PC-3 (cell line): Measurements from ENCODE around the gene VKORC1L1. TPM values are rescaled to one million over a fixed set of nuclear protein-coding genes. Genes with fewer than 3 reads are reported as not detected.

Experiments used
- ATAC-seq: fragments of 200-7000 bp; cut with Tn5 transposase; 2 replicates; pipeline ENCODE4 v1.9.1; 2020; ENCODE audit warnings: mild to moderate bottlenecking, moderate library complexity
- BruUV-seq: library from RNA; stranded (reverse); fragments of 400-500 nt; replicated peaks from 2 replicates; lab custom pipeline; 2021; lab: Mats Ljungman, UMichigan
- CTCF ChIA-PET: fragments of 300-600 bp; sonication (Branson Sonifier 250); formaldehyde crosslinking; loops from one replicate; lab custom pipeline; 2022; ENCODE audit warnings: antibody characterized with exemption; lab: Charles Lee
- POLR2A ChIA-PET: fragments of 300-600 bp; sonication (Branson Sonifier 250); formaldehyde crosslinking; loops from one replicate; lab custom pipeline; 2022; ENCODE audit warnings: antibody characterized with exemption; ENCODE audit not compliant: unreplicated experiment; lab: Charles Lee
- DNase-seq: peaks from one replicate; pipeline ENCODE4 v3.0.0-alpha.2; 2015
- H2AFZ ChIP-seq: fragments of 300-600 bp; sonication (generic); 2 replicates; pipeline ENCODE4 v1.6.0; 2016; ENCODE audit warnings: antibody characterized with exemption, low read length
- H3F3A ChIP-seq: fragments of 300-600 bp; sonication (generic); one replicate; pipeline ENCODE4 v1.6.0; 2017; ENCODE audit warnings: antibody characterized with exemption, low read length, control low read depth, mild to moderate bottlenecking; ENCODE audit not compliant: unreplicated experiment
- H3K27ac ChIP-seq: fragments of 300-600 bp; sonication (generic); 2 replicates; pipeline ENCODE4 v1.5.1; 2016; ENCODE audit warnings: mild to moderate bottlenecking, low read length
- H3K27me3 ChIP-seq: fragments of 300-600 bp; sonication (generic); 2 replicates; pipeline ENCODE4 v1.6.1; 2016; ENCODE audit warnings: low read length, mixed read lengths
- H3K36me3 ChIP-seq: fragments of 300-600 bp; sonication (generic); 2 replicates; pipeline ENCODE4 v1.6.1; 2016; ENCODE audit warnings: low read depth, mixed run types, low read length, mixed read lengths
- H3K4me1 ChIP-seq: fragments of 300-600 bp; sonication (generic); 2 replicates; pipeline ENCODE4 v1.5.1; 2016; ENCODE audit warnings: low read length; ENCODE audit not compliant: insufficient read depth
- H3K4me2 ChIP-seq: fragments of 300-600 bp; sonication (generic); 2 replicates; pipeline ENCODE4 v1.6.0; 2016; ENCODE audit warnings: low read length
- H3K4me3 ChIP-seq: fragments of 300-600 bp; sonication (generic); 2 replicates; pipeline ENCODE4 v1.5.1; 2016; ENCODE audit warnings: mild to moderate bottlenecking, low read length, mixed read lengths
- H3K79me2 ChIP-seq: fragments of 300-600 bp; sonication (generic); 2 replicates; pipeline ENCODE4 v1.6.1; 2017; ENCODE audit warnings: low read length, mixed read lengths
- H3K9ac ChIP-seq: fragments of 300-600 bp; sonication (generic); 2 replicates; pipeline ENCODE4 v1.6.0; 2016; ENCODE audit warnings: mild to moderate bottlenecking, low read length
- H3K9me2 ChIP-seq: fragments of 300-600 bp; sonication (generic); replicated peaks from 2 replicates; pipeline ENCODE4 v1.6.1; 2016; ENCODE audit warnings: mixed run types, low read length, mixed read lengths
- H3K9me3 ChIP-seq: fragments of 300-600 bp; sonication (generic); 2 replicates; pipeline ENCODE4 v1.6.1; 2016; ENCODE audit warnings: low read length, mixed read lengths
- H4K20me1 ChIP-seq: fragments of 300-600 bp; sonication (generic); 2 replicates; pipeline ENCODE4 v1.6.1; 2016; ENCODE audit warnings: low read length, mixed read lengths
- EZH2 ChIP-seq: fragments of 300-600 bp; sonication (generic); IDR thresholded peaks from one replicate; pipeline ENCODE4 v1.6.1; 2017; ENCODE audit warnings: antibody characterized with exemption, mild to moderate bottlenecking, low read length; ENCODE audit not compliant: unreplicated experiment
- EZH2phosphoT487 ChIP-seq: fragments of 300-600 bp; sonication (generic); IDR thresholded peaks from 2 replicates; pipeline ENCODE4 v1.6.1; 2018; ENCODE audit warnings: mild to moderate bottlenecking, antibody characterized with exemption, low read length, borderline replicate concordance
- intact Hi-C: fragments of 100-400 bp; cut with micrococcal nuclease; formaldehyde crosslinking; loops from 2 replicates; pipeline ENCODE4 v1.9.0; 2023
- total RNA-seq: library from RNA; depleted of rRNA; stranded (reverse); fragments of >200 nt; gene quantifications from 2 replicates; pipeline ENCODE4 v1.2.3, GENCODE V29; 2014
- TF ChIP-seq, protein P1 (sequence below): fragments of 300-600 bp; sonication (generic); conservative IDR thresholded peaks from 2 replicates; pipeline ENCODE4 v1.5.1; 2017; ENCODE audit warnings: antibody characterized with exemption, low read depth, mild to moderate bottlenecking, low read length

The VKORC1L1 gene
- total RNA-seq, 1 experiment from 2014 or later: 7.6 TPM

DNA sequence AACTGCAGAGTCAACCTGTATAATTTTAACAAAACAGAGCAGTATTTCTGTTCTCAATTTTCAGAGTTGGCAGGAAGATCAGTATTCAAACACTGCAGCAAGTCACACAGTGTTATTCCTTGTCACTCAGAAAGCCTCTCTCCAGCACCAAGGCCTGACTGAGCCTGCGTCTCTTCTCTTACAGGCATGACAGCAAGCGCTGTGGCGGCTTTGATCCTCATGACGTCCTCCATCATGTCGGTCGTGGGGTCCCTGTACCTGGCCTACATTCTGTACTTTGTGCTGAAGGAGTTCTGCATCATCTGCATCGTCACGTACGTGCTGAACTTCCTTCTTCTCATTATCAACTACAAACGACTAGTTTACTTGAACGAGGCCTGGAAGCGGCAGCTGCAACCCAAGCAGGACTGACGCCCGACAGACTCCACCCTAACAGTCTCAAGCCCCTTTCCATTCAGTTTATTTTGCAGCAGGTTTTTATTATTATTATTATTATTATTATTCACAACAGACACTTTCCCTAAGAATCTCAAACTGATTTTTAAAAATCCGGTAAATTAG, 81.1 kb downstream of the VKORC1L1 start:
- Histone ChIP-seq H3K9me2 (no peaks in the 10 kb centered on the region), H3K4me2 (no peak overlapping the region), H3K4me3 (no peak overlapping the region), H3K27ac (no peak overlapping the region), H3K4me1 (0 out of 2 replicates have a peak, but pooled peaks cover 5% of the 10 kb centered on the region), H3K79me2 (no peaks in the 10 kb centered on the region), H3K27me3 (no peaks in the 10 kb centered on the region), H3K9me3 (no peaks in the 10 kb centered on the region), H4K20me1 (no peaks in the 10 kb centered on the region), H2AFZ (no peak overlapping the region), H3K9ac (no peak overlapping the region), H3F3A (no peaks in the 10 kb centered on the region), H3K36me3 (peaks cover 7% of the 10 kb centered on the region; the same call in 1 of the 2 replicates)
- TF ChIP-seq EZH2 (no peak), EZH2phosphoT487 (no peak)
- TF ChIP-seq, protein P1, sequence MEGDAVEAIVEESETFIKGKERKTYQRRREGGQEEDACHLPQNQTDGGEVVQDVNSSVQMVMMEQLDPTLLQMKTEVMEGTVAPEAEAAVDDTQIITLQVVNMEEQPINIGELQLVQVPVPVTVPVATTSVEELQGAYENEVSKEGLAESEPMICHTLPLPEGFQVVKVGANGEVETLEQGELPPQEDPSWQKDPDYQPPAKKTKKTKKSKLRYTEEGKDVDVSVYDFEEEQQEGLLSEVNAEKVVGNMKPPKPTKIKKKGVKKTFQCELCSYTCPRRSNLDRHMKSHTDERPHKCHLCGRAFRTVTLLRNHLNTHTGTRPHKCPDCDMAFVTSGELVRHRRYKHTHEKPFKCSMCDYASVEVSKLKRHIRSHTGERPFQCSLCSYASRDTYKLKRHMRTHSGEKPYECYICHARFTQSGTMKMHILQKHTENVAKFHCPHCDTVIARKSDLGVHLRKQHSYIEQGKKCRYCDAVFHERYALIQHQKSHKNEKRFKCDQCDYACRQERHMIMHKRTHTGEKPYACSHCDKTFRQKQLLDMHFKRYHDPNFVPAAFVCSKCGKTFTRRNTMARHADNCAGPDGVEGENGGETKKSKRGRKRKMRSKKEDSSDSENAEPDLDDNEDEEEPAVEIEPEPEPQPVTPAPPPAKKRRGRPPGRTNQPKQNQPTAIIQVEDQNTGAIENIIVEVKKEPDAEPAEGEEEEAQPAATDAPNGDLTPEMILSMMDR: no peak
- ChIA-PET POLR2A (no interaction called here), CTCF (no interaction called here)
- ATAC-seq (no peak), DNase-seq (no peak)
- BruUV-seq: no TSS peak
- intact Hi-C loops: no loop called here

- Histone ChIP-seq H3K27me3 (no peaks in the 10 kb centered on the region), H3K4me1 (0 out of 2 replicates have a peak, but pooled peaks cover 5% of the 10 kb centered on the region), H3K9me3 (no peaks in the 10 kb centered on the region), H2AFZ (no peak overlapping the region), H3F3A (no peaks in the 10 kb centered on the region), H3K4me2 (no peak overlapping the region), H3K9me2 (no peaks in the 10 kb centered on the region), H3K9ac (no peak overlapping the region), H3K79me2 (no peaks in the 10 kb centered on the region), H4K20me1 (no peaks in the 10 kb centered on the region), H3K36me3 (peaks cover 13% of the 10 kb centered on the region), H3K4me3 (no peak overlapping the region), H3K27ac (no peak overlapping the region)
- BruUV-seq: no TSS peak
- ChIA-PET CTCF (no interaction called here), POLR2A (no interaction called here)
- TF ChIP-seq EZH2: no peak
- no peak for TF ChIP-seq EZH2phosphoT487
- TF ChIP-seq, protein P1: no peak
- DNase-seq (no peak), ATAC-seq (no peak)
- intact Hi-C loops: no loop called here
Observed at GRCh38 chr7:65955718-65956117, 82.8 kb downstream of the VKORC1L1 start.

- no peak overlapping the region for H2AFZ ChIP-seq
- ChIA-PET CTCF (no interaction called here), POLR2A (no interaction called here)
- no peaks in the 10 kb centered on the region for H3K4me1 ChIP-seq
- intact Hi-C loops: no loop called here
- no peak overlapping the region for H3K4me2 ChIP-seq
- no peak overlapping the region for H3K27ac ChIP-seq
- H3K4me3 ChIP-seq: no peak overlapping the region
- no peak overlapping the region for H3K9ac ChIP-seq
- H3F3A ChIP-seq: no peaks in the 10 kb centered on the region
- ATAC-seq (no peak), DNase-seq (no peak)
- H3K9me3 ChIP-seq: no peaks in the 10 kb centered on the region
- H3K79me2 ChIP-seq: no peaks in the 10 kb centered on the region
- H4K20me1 ChIP-seq: no peaks in the 10 kb centered on the region
- no TSS peak for BruUV-seq
- no peaks in the 10 kb centered on the region for H3K9me2 ChIP-seq
- TF ChIP-seq EZH2phosphoT487 (no peak), EZH2 (no peak)
- TF ChIP-seq, protein P1: no peak
- H3K27me3 ChIP-seq: no peaks in the 10 kb centered on the region
- H3K36me3 ChIP-seq: peaks cover 28% of the 10 kb centered on the region
Observed at GRCh38 chr7:65960351-65961074, 87.6 kb downstream of the VKORC1L1 start.
